ENCODE results near the gene SSH2.

- TF ChIP-seq KDM2B (CRISPR knock-in tag; IDR thresholded peaks at IDR 0.05) (no peak), SOX6 (IDR thresholded peaks at IDR 0.05) (no peak), CTCF (IDR thresholded peaks at IDR 0.05 in 2 of 3, conservative IDR thresholded peaks at IDR 0.05 in 1 of 3; ENCODE audit: insufficient read depth in 2 of 3, low read depth in 1 of 3, low read length in 3 of 3) (no peak), PATZ1 (CRISPR knock-in tag; IDR thresholded peaks at IDR 0.05; ENCODE audit: borderline replicate concordance) (no peak), ZBTB43 (CRISPR knock-in tag; IDR thresholded peaks at IDR 0.05) (no peak)
Measured at GRCh38 chr17:29595943-29596774, 333.9 kb downstream of the SSH2 start.
